PFSK-1 (cell line): ENCODE measurements around the gene ZNF366.

Experiments used
- POLR2AphosphoS5 ChIP-seq: IDR thresholded peaks from 2 replicates; pipeline ENCODE4 v1.6.1; 2012; ENCODE audit warnings: low read depth, mild to moderate bottlenecking, control low read depth, low read length, moderate library complexity
- TF ChIP-seq, protein P1 (sequence below), 2 experiments: IDR thresholded peaks; 2 replicates each; pipeline versions ENCODE4 v1.6.1 to v1.8.0; 2011 to 2012; ENCODE audit warnings: low read depth in 2 of 2, low read length in 2 of 2, control low read depth in 1 of 2, inconsistent platforms in 1 of 2, mild to moderate bottlenecking in 1 of 2, moderate library complexity in 1 of 2; ENCODE audit not compliant: insufficient read depth in 1 of 2

DNA sequence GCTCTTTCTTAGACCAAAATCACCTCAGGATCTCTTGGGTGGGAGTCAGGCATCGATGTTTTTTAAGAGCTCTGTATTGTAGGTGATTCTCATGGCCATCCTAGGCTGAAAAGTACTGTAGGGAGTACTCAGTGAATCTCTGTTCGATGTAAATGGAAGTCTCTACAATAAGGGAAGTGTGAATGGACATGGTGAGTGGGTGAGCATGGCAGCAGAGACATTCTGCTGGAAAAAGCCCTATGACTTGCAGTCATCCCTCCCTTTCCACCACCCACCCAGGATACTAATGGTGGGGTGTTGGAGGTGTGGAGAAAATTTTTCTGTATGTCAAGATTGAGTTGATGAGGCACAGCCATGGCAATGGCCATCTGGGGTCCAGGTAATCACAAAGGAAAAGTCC lies 30.9 kb downstream of the ZNF366 start:
- TF ChIP-seq POLR2AphosphoS5, result no peak
- TF ChIP-seq, protein P1, sequence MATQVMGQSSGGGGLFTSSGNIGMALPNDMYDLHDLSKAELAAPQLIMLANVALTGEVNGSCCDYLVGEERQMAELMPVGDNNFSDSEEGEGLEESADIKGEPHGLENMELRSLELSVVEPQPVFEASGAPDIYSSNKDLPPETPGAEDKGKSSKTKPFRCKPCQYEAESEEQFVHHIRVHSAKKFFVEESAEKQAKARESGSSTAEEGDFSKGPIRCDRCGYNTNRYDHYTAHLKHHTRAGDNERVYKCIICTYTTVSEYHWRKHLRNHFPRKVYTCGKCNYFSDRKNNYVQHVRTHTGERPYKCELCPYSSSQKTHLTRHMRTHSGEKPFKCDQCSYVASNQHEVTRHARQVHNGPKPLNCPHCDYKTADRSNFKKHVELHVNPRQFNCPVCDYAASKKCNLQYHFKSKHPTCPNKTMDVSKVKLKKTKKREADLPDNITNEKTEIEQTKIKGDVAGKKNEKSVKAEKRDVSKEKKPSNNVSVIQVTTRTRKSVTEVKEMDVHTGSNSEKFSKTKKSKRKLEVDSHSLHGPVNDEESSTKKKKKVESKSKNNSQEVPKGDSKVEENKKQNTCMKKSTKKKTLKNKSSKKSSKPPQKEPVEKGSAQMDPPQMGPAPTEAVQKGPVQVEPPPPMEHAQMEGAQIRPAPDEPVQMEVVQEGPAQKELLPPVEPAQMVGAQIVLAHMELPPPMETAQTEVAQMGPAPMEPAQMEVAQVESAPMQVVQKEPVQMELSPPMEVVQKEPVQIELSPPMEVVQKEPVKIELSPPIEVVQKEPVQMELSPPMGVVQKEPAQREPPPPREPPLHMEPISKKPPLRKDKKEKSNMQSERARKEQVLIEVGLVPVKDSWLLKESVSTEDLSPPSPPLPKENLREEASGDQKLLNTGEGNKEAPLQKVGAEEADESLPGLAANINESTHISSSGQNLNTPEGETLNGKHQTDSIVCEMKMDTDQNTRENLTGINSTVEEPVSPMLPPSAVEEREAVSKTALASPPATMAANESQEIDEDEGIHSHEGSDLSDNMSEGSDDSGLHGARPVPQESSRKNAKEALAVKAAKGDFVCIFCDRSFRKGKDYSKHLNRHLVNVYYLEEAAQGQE (IDR thresholded peaks at IDR 0.05; ENCODE audit: insufficient read depth in 1 of 2, low read depth in 2 of 2, low read length in 2 of 2), result no peak
